GM23338 (cell line): Measurements from ENCODE around the gene RIN3. TPM values are rescaled to one million over a fixed set of nuclear protein-coding genes. Genes with fewer than 3 reads are reported as not detected.

ENCODE experiments used
- ATAC-seq: fragments of 200-7000 bp; cut with Tn5 transposase; 3 replicates; pipeline ENCODE4 v1.9.1; 2020
- DNase-seq: peaks from one replicate; pipeline ENCODE4 v3.0.0-alpha.2; 2015; ENCODE audit warnings: low spot score
- H2AFZ ChIP-seq: fragments of 200-600 bp; sonication (generic); 2 replicates; pipeline ENCODE4 v1.8.0; 2016; ENCODE audit warnings: antibody characterized with exemption, mild to moderate bottlenecking, moderate library complexity
- H3F3A ChIP-seq: fragments of 200-600 bp; sonication (generic); replicated peaks from 2 replicates; pipeline ENCODE4 v1.8.0; 2017; ENCODE audit warnings: antibody characterized with exemption, mixed run types, low read depth
- H3K27ac ChIP-seq: fragments of 200-600 bp; sonication (generic); 2 replicates; pipeline ENCODE4 v1.6.1; 2016; ENCODE audit warnings: low read depth
- H3K27me3 ChIP-seq: fragments of 200-600 bp; sonication (generic); 2 replicates; pipeline ENCODE4 v1.8.0; 2016; ENCODE audit warnings: mild to moderate bottlenecking, mixed run types, moderate library complexity; ENCODE audit not compliant: insufficient read depth
- H3K36me3 ChIP-seq: fragments of 200-600 bp; sonication (generic); 2 replicates; pipeline ENCODE4 v1.8.0; 2016; ENCODE audit warnings: mild to moderate bottlenecking; ENCODE audit not compliant: insufficient read depth
- H3K4me1 ChIP-seq: fragments of 200-600 bp; sonication (generic); 2 replicates; pipeline ENCODE4 v1.8.0; 2016; ENCODE audit warnings: mild to moderate bottlenecking, moderate library complexity; ENCODE audit not compliant: insufficient read depth
- H3K4me2 ChIP-seq: fragments of 200-600 bp; sonication (generic); 2 replicates; pipeline ENCODE4 v1.7.1; 2017; ENCODE audit warnings: mixed run types
- H3K4me3 ChIP-seq: fragments of 200-600 bp; sonication (generic); 2 replicates; pipeline ENCODE4 v1.6.1; 2016; ENCODE audit warnings: mixed run types
- H3K79me2 ChIP-seq: fragments of 200-600 bp; sonication (generic); replicated peaks from 2 replicates; pipeline ENCODE4 v1.8.0; 2017; ENCODE audit warnings: mild to moderate bottlenecking; ENCODE audit not compliant: insufficient read depth
- H3K9me2 ChIP-seq: fragments of 200-600 bp; sonication (generic); 2 replicates; pipeline ENCODE4 v1.8.0; 2017; ENCODE audit not compliant: insufficient read depth
- H4K20me1 ChIP-seq: fragments of 200-600 bp; sonication (generic); replicated peaks from 2 replicates; pipeline ENCODE4 v1.8.0; 2017; ENCODE audit warnings: mild to moderate bottlenecking; ENCODE audit not compliant: insufficient read depth
- H3K27ac Mint-ChIP-seq: 2 replicates; pipeline ENCODE4 v1.8.0; 2020; ENCODE audit warnings: inconsistent platforms, mild to moderate bottlenecking, moderate library complexity, mixed read lengths
- H3K27me3 Mint-ChIP-seq: 3 replicates; pipeline ENCODE4 v1.8.0; 2022; ENCODE audit warnings: low read depth, mild to moderate bottlenecking, moderate library complexity, mixed read lengths, inconsistent platforms; ENCODE audit not compliant: insufficient read depth, poor library complexity
- H3K36me3 Mint-ChIP-seq: 3 replicates; pipeline ENCODE4 v1.8.0; 2021; ENCODE audit warnings: low read depth, mild to moderate bottlenecking, inconsistent platforms, moderate library complexity, mixed read lengths
- H3K4me1 Mint-ChIP-seq: 3 replicates; pipeline ENCODE4 v1.8.0; 2020; ENCODE audit warnings: mild to moderate bottlenecking, inconsistent platforms, mixed read lengths
- H3K4me3 Mint-ChIP-seq: 3 replicates; pipeline ENCODE4 v1.8.0; 2021; ENCODE audit warnings: moderate library complexity, mild to moderate bottlenecking, inconsistent platforms, mixed read lengths
- H3K9me3 Mint-ChIP-seq: 3 replicates; pipeline ENCODE4 v1.8.0; 2020; ENCODE audit warnings: moderate library complexity, mild to moderate bottlenecking, inconsistent platforms, mixed read lengths
- CREB1 ChIP-seq: fragments of 250-450 bp; sonication (Bioruptor Pico); IDR thresholded peaks from 2 replicates; pipeline ENCODE4 v1.5.0; 2020; ENCODE audit warnings: low read depth, mild to moderate bottlenecking, moderate library complexity
- EZH2 ChIP-seq: fragments of 200-600 bp; sonication (generic); IDR thresholded peaks from one replicate; pipeline ENCODE4 v1.8.0; 2017; ENCODE audit warnings: antibody characterized with exemption, mild to moderate bottlenecking, low read depth; ENCODE audit not compliant: unreplicated experiment
- EZH2phosphoT487 ChIP-seq: fragments of 200-600 bp; sonication (generic); IDR thresholded peaks from one replicate; pipeline ENCODE4 v1.8.1; 2018; ENCODE audit warnings: antibody characterized with exemption; ENCODE audit not compliant: unreplicated experiment
- JUNB ChIP-seq: IDR thresholded peaks from one replicate; pipeline ENCODE4 v1.6.1; 2016; ENCODE audit warnings: antibody characterized with exemption; ENCODE audit not compliant: unreplicated experiment
- NANOG ChIP-seq: IDR thresholded peaks from 2 replicates; pipeline ENCODE4 v1.6.1; 2016; ENCODE audit warnings: antibody characterized with exemption, borderline replicate concordance
- POLR2AphosphoS5 ChIP-seq: IDR thresholded peaks from 2 replicates; pipeline ENCODE4 v1.6.1; 2016; ENCODE audit warnings: antibody characterized with exemption, low read depth
- STAT1 ChIP-seq: IDR thresholded peaks from one replicate; pipeline ENCODE4 v1.6.1; 2016; ENCODE audit warnings: antibody characterized with exemption; ENCODE audit not compliant: unreplicated experiment
- ZNF114 ChIP-seq: fragments of 250-450 bp; sonication (Bioruptor Pico); IDR thresholded peaks from 2 replicates; pipeline ENCODE4 v1.5.0; 2020; ENCODE audit warnings: mild to moderate bottlenecking, moderate library complexity
- ZNF331 ChIP-seq: fragments of 250-450 bp; sonication (Bioruptor Pico); IDR thresholded peaks from 2 replicates; pipeline ENCODE4 v1.5.0; 2020; ENCODE audit warnings: low read depth, mild to moderate bottlenecking, moderate library complexity
- polyA plus RNA-seq: library from polyadenylated mRNA; unstranded; fragments of >200 nt; fragmentation: Nextera tagmentation; extraction: Ambion mirVana; gene quantifications from 2 replicates; pipeline ENCODE4 v1.2.1, GENCODE V29; 2016
- total RNA-seq: library from RNA; depleted of rRNA; stranded (reverse); fragments of >200 nt; shearing (Covaris generic); gene quantifications from 2 replicates; pipeline ENCODE4 v1.2.3, GENCODE V29; 2014
- TF ChIP-seq, protein P1 (sequence below): IDR thresholded peaks from 2 replicates; pipeline ENCODE4 v1.6.1; 2016; ENCODE audit warnings: antibody characterized with exemption
- TF ChIP-seq, protein P2 (sequence below): fragments of 250-450 bp; sonication (Bioruptor Pico); IDR thresholded peaks from 2 replicates; pipeline ENCODE4 v1.5.0; 2020; ENCODE audit warnings: mild to moderate bottlenecking, moderate library complexity
- TF ChIP-seq, protein P3 (sequence below), 2 experiments: fragments of 200-600 bp in 1 of 2; sonication (generic) in 1 of 2; conservative IDR thresholded peaks; 2 replicates each; pipeline versions ENCODE4 v1.5.1 to v1.6.1; 2016 to 2017; ENCODE audit warnings: antibody characterized with exemption in 2 of 2, low read depth in 2 of 2, mild to moderate bottlenecking in 2 of 2, moderate library complexity in 1 of 2
- TF ChIP-seq, protein P4 (sequence below): IDR thresholded peaks from one replicate; pipeline ENCODE4 v1.6.1; 2018; ENCODE audit warnings: antibody characterized with exemption; ENCODE audit not compliant: unreplicated experiment

The RIN3 gene
- total and polyA plus RNA-seq, 2 experiments from 2014 or later: 0.97 to 1.5 TPM

DNA sequence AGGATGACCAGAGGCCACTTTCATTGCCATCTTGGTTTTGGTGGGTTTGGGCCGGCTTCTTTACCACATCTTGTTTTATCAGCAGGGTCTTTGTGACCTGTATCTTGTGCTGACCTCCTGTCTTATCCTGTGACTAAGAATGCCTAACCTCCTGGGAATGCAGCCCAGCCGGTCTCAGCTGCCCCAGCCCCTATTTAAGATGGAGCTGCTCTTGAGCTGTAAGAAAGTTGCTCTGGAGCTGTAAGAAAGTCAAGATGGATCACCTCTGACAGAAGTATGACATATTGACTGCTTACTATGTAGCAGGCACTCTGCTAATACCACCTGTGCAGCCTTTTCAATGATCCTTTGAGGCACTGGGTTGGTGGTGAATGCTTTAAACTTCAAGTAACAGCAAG, 52.1 kb downstream of the RIN3 start:
- Mint-ChIP-seq H3K4me1 (no peaks in the 10 kb centered on the region; the same call in 2 of the 3 replicates), H3K36me3 (0 out of 3 replicates have a peak, but pooled peaks cover 3% of the 10 kb centered on the region), H3K27ac (no peak overlapping the region), H3K4me3 (no peak overlapping the region), H3K27me3 (peaks cover 10% of the 10 kb centered on the region), H3K9me3 (peaks cover 9% of the 10 kb centered on the region)
- no peak overlapping the region for H3K4me2 ChIP-seq
- no peaks in the 10 kb centered on the region for H3K4me1 ChIP-seq
- no peaks in the 10 kb centered on the region for H3K27me3 ChIP-seq
- H3K4me3 ChIP-seq: no peak overlapping the region
- no peaks in the 10 kb centered on the region for H3K79me2 ChIP-seq
- H4K20me1 ChIP-seq: no peaks in the 10 kb centered on the region
- H3K27ac ChIP-seq: no peak overlapping the region
- no peak for TF ChIP-seq JUNB
- TF ChIP-seq, protein P1, sequence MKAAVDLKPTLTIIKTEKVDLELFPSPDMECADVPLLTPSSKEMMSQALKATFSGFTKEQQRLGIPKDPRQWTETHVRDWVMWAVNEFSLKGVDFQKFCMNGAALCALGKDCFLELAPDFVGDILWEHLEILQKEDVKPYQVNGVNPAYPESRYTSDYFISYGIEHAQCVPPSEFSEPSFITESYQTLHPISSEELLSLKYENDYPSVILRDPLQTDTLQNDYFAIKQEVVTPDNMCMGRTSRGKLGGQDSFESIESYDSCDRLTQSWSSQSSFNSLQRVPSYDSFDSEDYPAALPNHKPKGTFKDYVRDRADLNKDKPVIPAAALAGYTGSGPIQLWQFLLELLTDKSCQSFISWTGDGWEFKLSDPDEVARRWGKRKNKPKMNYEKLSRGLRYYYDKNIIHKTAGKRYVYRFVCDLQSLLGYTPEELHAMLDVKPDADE: no peak
- TF ChIP-seq ZNF331 (CRISPR knock-in tag): no peak
- TF ChIP-seq, protein P2, sequence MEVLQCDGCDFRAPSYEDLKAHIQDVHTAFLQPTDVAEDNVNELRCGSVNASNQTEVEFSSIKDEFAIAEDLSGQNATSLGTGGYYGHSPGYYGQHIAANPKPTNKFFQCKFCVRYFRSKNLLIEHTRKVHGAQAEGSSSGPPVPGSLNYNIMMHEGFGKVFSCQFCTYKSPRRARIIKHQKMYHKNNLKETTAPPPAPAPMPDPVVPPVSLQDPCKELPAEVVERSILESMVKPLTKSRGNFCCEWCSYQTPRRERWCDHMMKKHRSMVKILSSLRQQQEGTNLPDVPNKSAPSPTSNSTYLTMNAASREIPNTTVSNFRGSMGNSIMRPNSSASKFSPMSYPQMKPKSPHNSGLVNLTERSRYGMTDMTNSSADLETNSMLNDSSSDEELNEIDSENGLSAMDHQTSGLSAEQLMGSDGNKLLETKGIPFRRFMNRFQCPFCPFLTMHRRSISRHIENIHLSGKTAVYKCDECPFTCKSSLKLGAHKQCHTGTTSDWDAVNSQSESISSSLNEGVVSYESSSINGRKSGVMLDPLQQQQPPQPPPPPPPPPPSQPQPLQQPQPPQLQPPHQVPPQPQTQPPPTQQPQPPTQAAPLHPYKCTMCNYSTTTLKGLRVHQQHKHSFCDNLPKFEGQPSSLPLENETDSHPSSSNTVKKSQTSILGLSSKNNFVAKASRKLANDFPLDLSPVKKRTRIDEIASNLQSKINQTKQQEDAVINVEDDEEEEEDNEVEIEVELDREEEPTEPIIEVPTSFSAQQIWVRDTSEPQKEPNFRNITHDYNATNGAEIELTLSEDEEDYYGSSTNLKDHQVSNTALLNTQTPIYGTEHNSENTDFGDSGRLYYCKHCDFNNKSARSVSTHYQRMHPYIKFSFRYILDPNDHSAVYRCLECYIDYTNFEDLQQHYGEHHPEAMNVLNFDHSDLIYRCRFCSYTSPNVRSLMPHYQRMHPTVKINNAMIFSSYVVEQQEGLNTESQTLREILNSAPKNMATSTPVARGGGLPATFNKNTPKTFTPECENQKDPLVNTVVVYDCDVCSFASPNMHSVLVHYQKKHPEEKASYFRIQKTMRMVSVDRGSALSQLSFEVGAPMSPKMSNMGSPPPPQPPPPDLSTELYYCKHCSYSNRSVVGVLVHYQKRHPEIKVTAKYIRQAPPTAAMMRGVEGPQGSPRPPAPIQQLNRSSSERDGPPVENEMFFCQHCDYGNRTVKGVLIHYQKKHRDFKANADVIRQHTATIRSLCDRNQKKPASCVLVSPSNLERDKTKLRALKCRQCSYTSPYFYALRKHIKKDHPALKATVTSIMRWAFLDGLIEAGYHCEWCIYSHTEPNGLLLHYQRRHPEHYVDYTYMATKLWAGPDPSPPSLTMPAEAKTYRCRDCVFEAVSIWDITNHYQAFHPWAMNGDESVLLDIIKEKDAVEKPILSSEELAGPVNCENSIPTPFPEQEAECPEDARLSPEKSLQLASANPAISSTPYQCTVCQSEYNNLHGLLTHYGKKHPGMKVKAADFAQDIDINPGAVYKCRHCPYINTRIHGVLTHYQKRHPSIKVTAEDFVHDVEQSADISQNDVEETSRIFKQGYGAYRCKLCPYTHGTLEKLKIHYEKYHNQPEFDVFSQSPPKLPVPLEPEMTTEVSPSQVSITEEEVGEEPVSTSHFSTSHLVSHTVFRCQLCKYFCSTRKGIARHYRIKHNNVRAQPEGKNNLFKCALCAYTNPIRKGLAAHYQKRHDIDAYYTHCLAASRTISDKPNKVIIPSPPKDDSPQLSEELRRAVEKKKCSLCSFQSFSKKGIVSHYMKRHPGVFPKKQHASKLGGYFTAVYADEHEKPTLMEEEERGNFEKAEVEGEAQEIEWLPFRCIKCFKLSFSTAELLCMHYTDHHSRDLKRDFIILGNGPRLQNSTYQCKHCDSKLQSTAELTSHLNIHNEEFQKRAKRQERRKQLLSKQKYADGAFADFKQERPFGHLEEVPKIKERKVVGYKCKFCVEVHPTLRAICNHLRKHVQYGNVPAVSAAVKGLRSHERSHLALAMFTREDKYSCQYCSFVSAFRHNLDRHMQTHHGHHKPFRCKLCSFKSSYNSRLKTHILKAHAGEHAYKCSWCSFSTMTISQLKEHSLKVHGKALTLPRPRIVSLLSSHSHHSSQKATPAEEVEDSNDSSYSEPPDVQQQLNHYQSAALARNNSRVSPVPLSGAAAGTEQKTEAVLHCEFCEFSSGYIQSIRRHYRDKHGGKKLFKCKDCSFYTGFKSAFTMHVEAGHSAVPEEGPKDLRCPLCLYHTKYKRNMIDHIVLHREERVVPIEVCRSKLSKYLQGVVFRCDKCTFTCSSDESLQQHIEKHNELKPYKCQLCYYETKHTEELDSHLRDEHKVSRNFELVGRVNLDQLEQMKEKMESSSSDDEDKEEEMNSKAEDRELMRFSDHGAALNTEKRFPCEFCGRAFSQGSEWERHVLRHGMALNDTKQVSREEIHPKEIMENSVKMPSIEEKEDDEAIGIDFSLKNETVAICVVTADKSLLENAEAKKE (CRISPR knock-in tag): no peak
- TF ChIP-seq STAT1: no peak
- TF ChIP-seq POLR2AphosphoS5: no peak
- no peak for TF ChIP-seq CREB1 (CRISPR knock-in tag)
- no peak for TF ChIP-seq ZNF114 (CRISPR knock-in tag)
- TF ChIP-seq NANOG: no peak
- TF ChIP-seq, protein P3, sequence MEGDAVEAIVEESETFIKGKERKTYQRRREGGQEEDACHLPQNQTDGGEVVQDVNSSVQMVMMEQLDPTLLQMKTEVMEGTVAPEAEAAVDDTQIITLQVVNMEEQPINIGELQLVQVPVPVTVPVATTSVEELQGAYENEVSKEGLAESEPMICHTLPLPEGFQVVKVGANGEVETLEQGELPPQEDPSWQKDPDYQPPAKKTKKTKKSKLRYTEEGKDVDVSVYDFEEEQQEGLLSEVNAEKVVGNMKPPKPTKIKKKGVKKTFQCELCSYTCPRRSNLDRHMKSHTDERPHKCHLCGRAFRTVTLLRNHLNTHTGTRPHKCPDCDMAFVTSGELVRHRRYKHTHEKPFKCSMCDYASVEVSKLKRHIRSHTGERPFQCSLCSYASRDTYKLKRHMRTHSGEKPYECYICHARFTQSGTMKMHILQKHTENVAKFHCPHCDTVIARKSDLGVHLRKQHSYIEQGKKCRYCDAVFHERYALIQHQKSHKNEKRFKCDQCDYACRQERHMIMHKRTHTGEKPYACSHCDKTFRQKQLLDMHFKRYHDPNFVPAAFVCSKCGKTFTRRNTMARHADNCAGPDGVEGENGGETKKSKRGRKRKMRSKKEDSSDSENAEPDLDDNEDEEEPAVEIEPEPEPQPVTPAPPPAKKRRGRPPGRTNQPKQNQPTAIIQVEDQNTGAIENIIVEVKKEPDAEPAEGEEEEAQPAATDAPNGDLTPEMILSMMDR (conservative IDR thresholded peaks at IDR 0.05; ENCODE audit: low read depth in 2 of 2): no peak
- no peak for TF ChIP-seq EZH2phosphoT487
- TF ChIP-seq, protein P4, sequence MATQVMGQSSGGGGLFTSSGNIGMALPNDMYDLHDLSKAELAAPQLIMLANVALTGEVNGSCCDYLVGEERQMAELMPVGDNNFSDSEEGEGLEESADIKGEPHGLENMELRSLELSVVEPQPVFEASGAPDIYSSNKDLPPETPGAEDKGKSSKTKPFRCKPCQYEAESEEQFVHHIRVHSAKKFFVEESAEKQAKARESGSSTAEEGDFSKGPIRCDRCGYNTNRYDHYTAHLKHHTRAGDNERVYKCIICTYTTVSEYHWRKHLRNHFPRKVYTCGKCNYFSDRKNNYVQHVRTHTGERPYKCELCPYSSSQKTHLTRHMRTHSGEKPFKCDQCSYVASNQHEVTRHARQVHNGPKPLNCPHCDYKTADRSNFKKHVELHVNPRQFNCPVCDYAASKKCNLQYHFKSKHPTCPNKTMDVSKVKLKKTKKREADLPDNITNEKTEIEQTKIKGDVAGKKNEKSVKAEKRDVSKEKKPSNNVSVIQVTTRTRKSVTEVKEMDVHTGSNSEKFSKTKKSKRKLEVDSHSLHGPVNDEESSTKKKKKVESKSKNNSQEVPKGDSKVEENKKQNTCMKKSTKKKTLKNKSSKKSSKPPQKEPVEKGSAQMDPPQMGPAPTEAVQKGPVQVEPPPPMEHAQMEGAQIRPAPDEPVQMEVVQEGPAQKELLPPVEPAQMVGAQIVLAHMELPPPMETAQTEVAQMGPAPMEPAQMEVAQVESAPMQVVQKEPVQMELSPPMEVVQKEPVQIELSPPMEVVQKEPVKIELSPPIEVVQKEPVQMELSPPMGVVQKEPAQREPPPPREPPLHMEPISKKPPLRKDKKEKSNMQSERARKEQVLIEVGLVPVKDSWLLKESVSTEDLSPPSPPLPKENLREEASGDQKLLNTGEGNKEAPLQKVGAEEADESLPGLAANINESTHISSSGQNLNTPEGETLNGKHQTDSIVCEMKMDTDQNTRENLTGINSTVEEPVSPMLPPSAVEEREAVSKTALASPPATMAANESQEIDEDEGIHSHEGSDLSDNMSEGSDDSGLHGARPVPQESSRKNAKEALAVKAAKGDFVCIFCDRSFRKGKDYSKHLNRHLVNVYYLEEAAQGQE: no peak
- no peak for TF ChIP-seq EZH2
- H3K36me3 ChIP-seq: no peaks in the 10 kb centered on the region
- H2AFZ ChIP-seq: no peak overlapping the region
- H3F3A ChIP-seq: no peaks in the 10 kb centered on the region
- DNase-seq (no peak), ATAC-seq (no peak)
- no peaks in the 10 kb centered on the region for H3K9me2 ChIP-seq
